ENCODE results near the gene TPST2.

The TPST2 gene

GRCh38 chr22:26522012-26522411 is 67.9 kb downstream of the TPST2 start:
- no peak for TF ChIP-seq TARDBP (IDR thresholded peaks at IDR 0.05)
- no peak for TF ChIP-seq SUZ12 (IDR thresholded peaks at IDR 0.05)
- TF ChIP-seq FOXA1 (IDR thresholded peaks at IDR 0.05) = no peak
- no peak for TF ChIP-seq LEF1 (IDR thresholded peaks at IDR 0.05; ENCODE audit: borderline replicate concordance)
- no peak for TF ChIP-seq NFRKB (IDR thresholded peaks at IDR 0.05)
- no peak for TF ChIP-seq ARNT (IDR thresholded peaks at IDR 0.05)
- no peak for TF ChIP-seq L3MBTL2 (conservative IDR thresholded peaks at IDR 0.05)
- TF ChIP-seq ELF4 (IDR thresholded peaks at IDR 0.05) = no peak
- no peak for TF ChIP-seq CTBP1 (IDR thresholded peaks at IDR 0.05; ENCODE audit: borderline replicate concordance)
- no peak for TF ChIP-seq BHLHE40 (IDR thresholded peaks at IDR 0.05; ENCODE audit: borderline replicate concordance)
- TF ChIP-seq ZNF384 (IDR thresholded peaks at IDR 0.05) = no peak
- no peak for DNase-seq (ENCODE audit: extremely low spot score)
- ChIA-PET POLR2A (interaction anchor here (1.3 kb wide), 1 partner anchor 10 kb away, joined by 4 read pairs; the partner anchor contains the start of gene TFIP11), CTCF (no interaction called here)

GRCh38 chr22:26517429-26517828 is 72.5 kb downstream of the TPST2 start:
- CTCF ChIA-PET = no interaction called here
- no peak for DNase-seq (ENCODE audit: extremely low spot score)
- POLR2A ChIA-PET = interaction anchor here (2.1 kb wide), 1 partner anchor 33 kb away, joined by 8 read pairs; the partner anchor contains the start of genes HPS4 and SRRD
- TF ChIP-seq TARDBP (IDR thresholded peaks at IDR 0.05) = no peak

- TF ChIP-seq FOXM1 (IDR thresholded peaks at IDR 0.05; ENCODE audit: borderline replicate concordance) (no peak), L3MBTL2 (conservative IDR thresholded peaks at IDR 0.05) (no peak), ARNT (IDR thresholded peaks at IDR 0.05) (no peak), SP1 (IDR thresholded peaks at IDR 0.05) (no peak), NFRKB (IDR thresholded peaks at IDR 0.05) (no peak), SUZ12 (IDR thresholded peaks at IDR 0.05) (no peak), ZNF384 (IDR thresholded peaks at IDR 0.05) (no peak), LEF1 (IDR thresholded peaks at IDR 0.05; ENCODE audit: borderline replicate concordance) (no peak), FOXA1 (IDR thresholded peaks at IDR 0.05) (no peak), TARDBP (IDR thresholded peaks at IDR 0.05) (no peak), ELF4 (IDR thresholded peaks at IDR 0.05) (no peak), FOXK2 (IDR thresholded peaks at IDR 0.05) (no peak), CTBP1 (IDR thresholded peaks at IDR 0.05; ENCODE audit: borderline replicate concordance) (no peak), HDGF (IDR thresholded peaks at IDR 0.05; ENCODE audit: borderline replicate concordance) (no peak), BHLHE40 (IDR thresholded peaks at IDR 0.05; ENCODE audit: borderline replicate concordance) (no peak)
- TF ChIP-seq, protein P1, sequence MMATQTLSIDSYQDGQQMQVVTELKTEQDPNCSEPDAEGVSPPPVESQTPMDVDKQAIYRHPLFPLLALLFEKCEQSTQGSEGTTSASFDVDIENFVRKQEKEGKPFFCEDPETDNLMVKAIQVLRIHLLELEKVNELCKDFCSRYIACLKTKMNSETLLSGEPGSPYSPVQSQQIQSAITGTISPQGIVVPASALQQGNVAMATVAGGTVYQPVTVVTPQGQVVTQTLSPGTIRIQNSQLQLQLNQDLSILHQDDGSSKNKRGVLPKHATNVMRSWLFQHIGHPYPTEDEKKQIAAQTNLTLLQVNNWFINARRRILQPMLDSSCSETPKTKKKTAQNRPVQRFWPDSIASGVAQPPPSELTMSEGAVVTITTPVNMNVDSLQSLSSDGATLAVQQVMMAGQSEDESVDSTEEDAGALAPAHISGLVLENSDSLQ (IDR thresholded peaks at IDR 0.05) = no peak
- POLR2A ChIA-PET = interaction anchor here (2.1 kb wide), 1 partner anchor 33 kb away, joined by 8 read pairs; the partner anchor contains the start of genes HPS4 and SRRD
- no peak for DNase-seq (ENCODE audit: extremely low spot score)
- CTCF ChIA-PET = no interaction called here
Observed at GRCh38 chr22:26516503-26516902, 73.4 kb downstream of the TPST2 start.

- POLR2A ChIA-PET = interaction anchor here (2.1 kb wide), 1 partner anchor 32 kb away, joined by 8 read pairs; the partner anchor contains the start of genes HPS4 and SRRD
- no peak for TF ChIP-seq LEF1 (IDR thresholded peaks at IDR 0.05; ENCODE audit: borderline replicate concordance)
- no peak for TF ChIP-seq SUZ12 (IDR thresholded peaks at IDR 0.05)
- TF ChIP-seq L3MBTL2 (conservative IDR thresholded peaks at IDR 0.05) = no peak
- TF ChIP-seq HDGF (IDR thresholded peaks at IDR 0.05; ENCODE audit: borderline replicate concordance) = no peak
- TF ChIP-seq CTBP1 (IDR thresholded peaks at IDR 0.05; ENCODE audit: borderline replicate concordance) = no peak
- no peak for TF ChIP-seq FOXK2 (IDR thresholded peaks at IDR 0.05)
- no peak for TF ChIP-seq FOXA1 (IDR thresholded peaks at IDR 0.05)
- TF ChIP-seq, protein P1 (IDR thresholded peaks at IDR 0.05) = no peak
- no peak for TF ChIP-seq ARNT (IDR thresholded peaks at IDR 0.05)
- no peak for TF ChIP-seq FOXM1 (IDR thresholded peaks at IDR 0.05; ENCODE audit: borderline replicate concordance)
- no peak for TF ChIP-seq ELF4 (IDR thresholded peaks at IDR 0.05)
- no peak for TF ChIP-seq ZNF384 (IDR thresholded peaks at IDR 0.05)
- TF ChIP-seq BHLHE40 (IDR thresholded peaks at IDR 0.05; ENCODE audit: borderline replicate concordance) = no peak
- TF ChIP-seq TARDBP (IDR thresholded peaks at IDR 0.05) = no peak
- TF ChIP-seq NFRKB (IDR thresholded peaks at IDR 0.05) = no peak
- TF ChIP-seq SP1 (IDR thresholded peaks at IDR 0.05) = no peak
- CTCF ChIA-PET = no interaction called here
- DNase-seq (ENCODE audit: extremely low spot score) = no peak
Observed at GRCh38 chr22:26515931-26516330, 74.0 kb downstream of the TPST2 start.

DNA sequence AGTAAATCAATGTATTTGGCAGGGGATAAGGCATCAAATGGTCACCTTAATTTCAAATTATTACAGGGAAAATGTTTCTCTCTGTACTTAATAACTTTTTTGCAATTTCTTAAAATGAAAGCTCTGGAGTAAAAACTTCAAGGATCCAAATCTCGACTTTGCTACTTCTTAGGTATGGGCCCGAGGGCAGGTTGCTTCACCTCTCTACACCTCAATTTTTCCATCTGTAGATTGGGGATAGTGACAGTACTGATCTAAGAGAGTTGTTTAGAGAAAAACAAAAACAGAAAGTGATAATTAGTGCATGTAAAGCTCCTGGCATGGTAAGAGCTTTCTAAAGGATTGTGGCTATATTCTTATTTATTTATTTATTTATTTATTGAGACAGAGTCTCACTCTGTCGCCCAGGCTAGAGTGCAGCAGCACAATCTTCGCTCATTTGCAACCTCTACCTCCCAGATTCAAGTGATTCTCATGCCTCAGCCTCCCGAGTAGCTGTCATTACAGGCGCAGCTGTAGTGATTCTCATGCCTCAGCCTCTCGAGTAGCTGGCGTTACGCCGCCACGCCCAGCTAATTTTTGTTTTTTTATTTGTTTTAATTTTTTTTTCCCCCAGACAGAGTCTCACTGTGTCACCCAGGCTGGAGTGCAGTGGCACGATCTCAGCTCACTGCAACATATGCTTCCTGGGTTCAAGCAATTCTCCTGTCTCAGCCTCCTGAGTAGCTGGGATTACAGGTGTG is 75.3 kb downstream of the TPST2 start:
- CTCF ChIA-PET = no interaction called here
- POLR2A ChIA-PET = interaction anchor here (1.0 kb wide), 1 partner anchor 8 kb away, joined by 3 read pairs; no protein-coding TSS in a partner anchor
- TF ChIP-seq HDGF (IDR thresholded peaks at IDR 0.05; ENCODE audit: borderline replicate concordance) (no peak), L3MBTL2 (conservative IDR thresholded peaks at IDR 0.05) (no peak), SP1 (IDR thresholded peaks at IDR 0.05) (no peak), FOXK2 (IDR thresholded peaks at IDR 0.05) (no peak), CTBP1 (IDR thresholded peaks at IDR 0.05; ENCODE audit: borderline replicate concordance) (no peak), ELF4 (IDR thresholded peaks at IDR 0.05) (no peak), ZNF384 (IDR thresholded peaks at IDR 0.05) (no peak), TARDBP (IDR thresholded peaks at IDR 0.05) (no peak), FOXM1 (IDR thresholded peaks at IDR 0.05; ENCODE audit: borderline replicate concordance) (no peak), FOXA1 (IDR thresholded peaks at IDR 0.05) (no peak), NFRKB (IDR thresholded peaks at IDR 0.05) (no peak), ARNT (IDR thresholded peaks at IDR 0.05) (no peak), LEF1 (IDR thresholded peaks at IDR 0.05; ENCODE audit: borderline replicate concordance) (no peak), BHLHE40 (IDR thresholded peaks at IDR 0.05; ENCODE audit: borderline replicate concordance) (no peak), SUZ12 (IDR thresholded peaks at IDR 0.05) (no peak)
- TF ChIP-seq, protein P1 (IDR thresholded peaks at IDR 0.05) = no peak
- no peak for DNase-seq (ENCODE audit: extremely low spot score)
